Fibroblast of skin of right biceps (primary cell): ENCODE results near the gene ECPAS.
A peak's percentile ranks its signal among the peaks of the same experiment; 100 is the strongest.

Source experiments
- DNase-seq: peaks from one replicate; pipeline ENCODE4 v3.0.0-alpha.2; 2013

Gene ECPAS

GRCh38 chr9:111330124-111330523 is 154.1 kb downstream of the ECPAS start, which contains the start of gene OR2K2:
Gene OR2K2, minus strand, starts transcription at chr9:111330224. Its CDS starts 1,791 bp downstream, at chr9:111328433.
- DNase-seq, result no peak

- no peak for DNase-seq
Measured at GRCh38 chr9:111320631-111321030, 163.6 kb downstream of the ECPAS start.

GRCh38 chr9:111316796-111317195 is 167.4 kb downstream of the ECPAS start:
- peak; percentile 15 for DNase-seq
